ENCODE results near the gene SZRD1.

DNA sequence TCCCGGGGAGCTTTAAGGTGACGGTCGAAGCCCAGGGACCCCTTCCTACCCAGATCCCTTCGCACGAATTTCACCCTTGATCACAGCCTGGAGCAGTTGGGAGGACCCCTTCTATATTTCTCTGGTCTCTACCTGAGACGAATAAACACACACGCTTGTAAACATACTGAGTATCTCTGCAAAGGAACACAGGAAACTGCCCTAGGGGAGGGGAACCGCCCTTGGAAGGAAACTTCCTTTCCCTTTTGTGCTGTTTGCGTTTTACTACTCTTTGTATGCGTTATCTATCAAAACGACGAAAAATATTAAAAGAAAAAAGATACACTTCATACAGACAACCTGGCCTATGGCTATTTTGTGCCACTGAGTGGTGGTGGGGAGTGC is 74.2 kb downstream of the SZRD1 start:
- TF ChIP-seq KDM5A (IDR thresholded peaks at IDR 0.05; ENCODE audit: low read length): no peak
- TF ChIP-seq MAFK (IDR thresholded peaks at IDR 0.05; ENCODE audit: low read depth, low read length): no peak
- no peak for TF ChIP-seq SP1 (IDR thresholded peaks at IDR 0.05; ENCODE audit: low read depth, low read length)
- TF ChIP-seq EZH2 (IDR thresholded peaks at IDR 0.05; ENCODE audit: low read depth, low read length, severe bottlenecking): no peak
- TF ChIP-seq, protein P1, sequence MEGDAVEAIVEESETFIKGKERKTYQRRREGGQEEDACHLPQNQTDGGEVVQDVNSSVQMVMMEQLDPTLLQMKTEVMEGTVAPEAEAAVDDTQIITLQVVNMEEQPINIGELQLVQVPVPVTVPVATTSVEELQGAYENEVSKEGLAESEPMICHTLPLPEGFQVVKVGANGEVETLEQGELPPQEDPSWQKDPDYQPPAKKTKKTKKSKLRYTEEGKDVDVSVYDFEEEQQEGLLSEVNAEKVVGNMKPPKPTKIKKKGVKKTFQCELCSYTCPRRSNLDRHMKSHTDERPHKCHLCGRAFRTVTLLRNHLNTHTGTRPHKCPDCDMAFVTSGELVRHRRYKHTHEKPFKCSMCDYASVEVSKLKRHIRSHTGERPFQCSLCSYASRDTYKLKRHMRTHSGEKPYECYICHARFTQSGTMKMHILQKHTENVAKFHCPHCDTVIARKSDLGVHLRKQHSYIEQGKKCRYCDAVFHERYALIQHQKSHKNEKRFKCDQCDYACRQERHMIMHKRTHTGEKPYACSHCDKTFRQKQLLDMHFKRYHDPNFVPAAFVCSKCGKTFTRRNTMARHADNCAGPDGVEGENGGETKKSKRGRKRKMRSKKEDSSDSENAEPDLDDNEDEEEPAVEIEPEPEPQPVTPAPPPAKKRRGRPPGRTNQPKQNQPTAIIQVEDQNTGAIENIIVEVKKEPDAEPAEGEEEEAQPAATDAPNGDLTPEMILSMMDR (IDR thresholded peaks at IDR 0.05; ENCODE audit: control extremely low read depth in 1 of 3, insufficient read depth in 1 of 3, low read depth in 1 of 3, low read length in 3 of 3): no peak
- TF ChIP-seq POLR2A (IDR thresholded peaks at IDR 0.05; ENCODE audit: control extremely low read depth in 1 of 2, low read depth in 2 of 2, low read length in 2 of 2): no peak

All from H1 (cell line).